Measurements from ENCODE around the gene PPP4C. TPM values are rescaled to one million over a fixed set of nuclear protein-coding genes. Genes with fewer than 3 reads are reported as not detected.

PPP4C gene
- total and polyA plus RNA-seq, 3 donors from 2014 or later = 82.1 to 154 (median 109) TPM

DNA sequence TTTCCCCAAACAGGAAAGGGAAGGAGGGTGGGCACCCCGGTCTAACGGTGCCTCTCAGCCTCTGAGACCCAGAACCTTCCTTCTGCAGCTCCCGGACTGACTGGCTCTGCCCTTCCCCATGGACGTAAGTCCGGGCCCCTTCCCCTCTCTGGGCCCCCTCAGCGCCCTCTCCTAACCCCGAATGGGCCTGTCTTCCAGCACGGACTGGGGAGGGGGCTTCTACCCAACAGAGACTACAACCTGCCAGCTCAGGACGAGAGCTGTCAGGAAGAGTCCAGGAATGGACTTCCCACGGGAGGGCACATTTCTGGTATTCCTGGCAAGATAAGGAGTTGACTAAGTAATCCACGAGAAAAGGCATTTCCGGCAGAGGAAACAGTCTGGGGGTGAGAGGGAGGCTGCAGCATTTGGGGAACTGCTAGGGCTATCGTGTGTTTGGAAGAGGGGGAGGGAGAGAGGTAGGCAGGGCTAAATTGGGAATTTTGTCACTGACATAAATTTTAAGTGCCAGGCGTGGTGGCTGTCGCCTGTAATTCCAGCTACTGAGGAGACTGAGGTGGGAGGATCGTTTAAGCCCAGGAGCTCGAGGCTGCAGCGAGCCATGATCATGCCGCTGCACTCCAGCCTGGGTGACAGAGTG, 22.3 kb upstream of the PPP4C start:
- TF ChIP-seq POLR2A (IDR thresholded peaks at IDR 0.05) = no peak
- TF ChIP-seq, protein P1, sequence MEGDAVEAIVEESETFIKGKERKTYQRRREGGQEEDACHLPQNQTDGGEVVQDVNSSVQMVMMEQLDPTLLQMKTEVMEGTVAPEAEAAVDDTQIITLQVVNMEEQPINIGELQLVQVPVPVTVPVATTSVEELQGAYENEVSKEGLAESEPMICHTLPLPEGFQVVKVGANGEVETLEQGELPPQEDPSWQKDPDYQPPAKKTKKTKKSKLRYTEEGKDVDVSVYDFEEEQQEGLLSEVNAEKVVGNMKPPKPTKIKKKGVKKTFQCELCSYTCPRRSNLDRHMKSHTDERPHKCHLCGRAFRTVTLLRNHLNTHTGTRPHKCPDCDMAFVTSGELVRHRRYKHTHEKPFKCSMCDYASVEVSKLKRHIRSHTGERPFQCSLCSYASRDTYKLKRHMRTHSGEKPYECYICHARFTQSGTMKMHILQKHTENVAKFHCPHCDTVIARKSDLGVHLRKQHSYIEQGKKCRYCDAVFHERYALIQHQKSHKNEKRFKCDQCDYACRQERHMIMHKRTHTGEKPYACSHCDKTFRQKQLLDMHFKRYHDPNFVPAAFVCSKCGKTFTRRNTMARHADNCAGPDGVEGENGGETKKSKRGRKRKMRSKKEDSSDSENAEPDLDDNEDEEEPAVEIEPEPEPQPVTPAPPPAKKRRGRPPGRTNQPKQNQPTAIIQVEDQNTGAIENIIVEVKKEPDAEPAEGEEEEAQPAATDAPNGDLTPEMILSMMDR (IDR thresholded peaks at IDR 0.05) = no peak
- Histone ChIP-seq H3K27me3 (no peaks in the 10 kb centered on the region), H3K4me1 (peaks cover 7% of the 10 kb centered on the region), H3K36me3 (ENCODE audit: low read depth, missing control alignments) (no peaks in the 10 kb centered on the region), H3K9me3 (no peaks in the 10 kb centered on the region), H3K27ac (peak overlapping the region in 1 of 2 donors; percentile 5), H3K4me3 (peak overlapping the region; percentile 59 to 75)
- intact Hi-C loops (cut with DNase I; ENCODE audit: low total_unique reads) = no loop called here
- DNase-seq = no peak
- 1 to 4% methylated on average over 16 to 18 of the region's 19 CpGs for WGBS, 2 donors

GRCh38 chr16:30054451-30054850, 21.3 kb upstream of the PPP4C start:
- intact Hi-C loops (cut with DNase I; ENCODE audit: low total_unique reads) = no loop called here
- no peak for DNase-seq
- no peak for TF ChIP-seq POLR2A (IDR thresholded peaks at IDR 0.05)
- TF ChIP-seq, protein P1 (IDR thresholded peaks at IDR 0.05) = no peak
- H3K4me1 ChIP-seq = peaks cover 7% of the 10 kb centered on the region
- H3K9me3 ChIP-seq = no peaks in the 10 kb centered on the region
- no peak overlapping the region for H3K4me3 ChIP-seq
- WGBS, 2 donors = 84 to 86% methylated on average over 8 of the region's 8 CpGs
- no peak overlapping the region for H3K27ac ChIP-seq
- H3K36me3 ChIP-seq (ENCODE audit: low read depth, missing control alignments) = no peaks in the 10 kb centered on the region
- H3K27me3 ChIP-seq = no peaks in the 10 kb centered on the region

GRCh38 chr16:30054959-30055553, 20.7 kb upstream of the PPP4C start:
- Histone ChIP-seq H3K4me1 (peaks cover 7% of the 10 kb centered on the region), H3K27me3 (no peaks in the 10 kb centered on the region)

DNA sequence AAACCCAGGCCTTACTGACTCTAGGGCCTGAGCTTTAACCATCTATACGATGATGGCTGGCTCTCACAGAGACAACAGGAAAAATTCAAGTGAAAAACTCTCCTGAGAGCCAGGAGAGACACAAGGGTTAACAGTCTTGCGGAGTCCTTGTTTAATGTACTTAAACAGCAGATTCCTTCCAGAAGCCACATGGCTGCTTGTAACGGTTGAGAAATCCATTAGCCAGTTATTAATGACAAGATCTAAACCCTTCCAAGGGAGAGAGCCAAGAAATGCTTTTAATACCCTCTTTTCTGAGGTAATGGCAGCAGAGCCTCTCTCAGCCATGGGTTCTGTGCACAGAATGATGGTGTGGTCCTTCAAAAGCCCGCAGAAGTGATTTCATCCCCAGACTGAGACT, 15.4 kb upstream of the PPP4C start:
- no peaks in the 10 kb centered on the region for H3K9me3 ChIP-seq

More at GRCh38 chr16:30054959-30055553, 20.7 kb upstream of the PPP4C start:
- Histone ChIP-seq H3K27ac (no peak overlapping the region), H3K36me3 (ENCODE audit: low read depth, missing control alignments) (no peaks in the 10 kb centered on the region), H3K4me3 (no peak overlapping the region), H3K9me3 (no peaks in the 10 kb centered on the region)
- intact Hi-C loops (cut with DNase I; ENCODE audit: low total_unique reads) = no loop called here
- TF ChIP-seq, protein P1 (IDR thresholded peaks at IDR 0.05) = peak in 1 of 3 experiments; percentile 6
- no peak for TF ChIP-seq POLR2A (IDR thresholded peaks at IDR 0.05)
- peak; percentile 54 for DNase-seq
- 55 to 63% methylated on average over 6 to 10 of the region's 10 CpGs for WGBS, 2 donors

More for the DNA sequence above, 15.4 kb upstream of the PPP4C start:
- H3K36me3 ChIP-seq (ENCODE audit: low read depth, missing control alignments) = no peaks in the 10 kb centered on the region
- intact Hi-C loops (cut with DNase I; ENCODE audit: low total_unique reads) = no loop called here
- no peak overlapping the region for H3K27ac ChIP-seq
- DNase-seq = no peak
- H3K4me3 ChIP-seq = no peak overlapping the region
- peaks cover 9% of the 10 kb centered on the region for H3K4me1 ChIP-seq
- TF ChIP-seq POLR2A (IDR thresholded peaks at IDR 0.05) = no peak
- TF ChIP-seq, protein P1 (IDR thresholded peaks at IDR 0.05) = no peak
- H3K27me3 ChIP-seq = no peaks in the 10 kb centered on the region
- WGBS, 2 donors = 79 to 81% methylated on average over 4 of the region's 4 CpGs
